GM12874 (cell line): ENCODE results near the gene SLC51B.

Experiments used
- CTCF ChIP-seq: IDR thresholded peaks from 2 replicates; pipeline ENCODE4 v1.5.1; 2011; ENCODE audit warnings: low read depth, mild to moderate bottlenecking, control low read depth, low read length, moderate library complexity; ENCODE audit not compliant: insufficient read depth

SLC51B gene

GRCh38 chr15:65060641-65061397 lies 15.6 kb downstream of the SLC51B start:
- TF ChIP-seq CTCF: no peak

GRCh38 chr15:65062061-65062460 lies 16.9 kb downstream of the SLC51B start:
- no peak for TF ChIP-seq CTCF

GRCh38 chr15:65062726-65063125 lies 17.5 kb downstream of the SLC51B start:
- TF ChIP-seq CTCF: no peak

- TF ChIP-seq CTCF: no peak
Measured at GRCh38 chr15:65066001-65066634, 20.9 kb downstream of the SLC51B start.

GRCh38 chr15:65066635-65067316 lies 21.6 kb downstream of the SLC51B start:
- TF ChIP-seq CTCF: no peak

GRCh38 chr15:65067317-65067644 lies 22.1 kb downstream of the SLC51B start:
- no peak for TF ChIP-seq CTCF

GRCh38 chr15:65067645-65068402 lies 22.6 kb downstream of the SLC51B start, which contains the start of gene RASL12:
Gene RASL12, minus strand, starts transcription at chr15:65067991. Its CDS starts 156 bp downstream, at chr15:65067835.
- no peak for TF ChIP-seq CTCF
